Right lobe of liver (tissue), 4 donors: ENCODE results near the gene ATF3.

Experiments
- POLR2A ChIP-seq: fragments of 450-650 bp; IDR thresholded peaks from one replicate; pipeline ENCODE4 v1.6.1; 2017; ENCODE audit warnings: antibody characterized with exemption, mild to moderate bottlenecking
- TF ChIP-seq, protein P1 (sequence below), 4 donors: fragments of 200-600 bp in 3 of 4; fragments of 450-650 bp in 1 of 4; IDR thresholded peaks; one replicate each; pipeline versions ENCODE4 v1.5.1 to v1.8.0; 2016 to 2022; ENCODE audit warnings: antibody characterized with exemption in 4 of 4, mild to moderate bottlenecking in 2 of 4
- donor health status: DM: no; HTN: no; CAD: no.
- donor health status: DM: no; HTN: no; CAD: no.
- donor health status: DM: no; HTN: yes; CAD: no.

- TF ChIP-seq, protein P1, sequence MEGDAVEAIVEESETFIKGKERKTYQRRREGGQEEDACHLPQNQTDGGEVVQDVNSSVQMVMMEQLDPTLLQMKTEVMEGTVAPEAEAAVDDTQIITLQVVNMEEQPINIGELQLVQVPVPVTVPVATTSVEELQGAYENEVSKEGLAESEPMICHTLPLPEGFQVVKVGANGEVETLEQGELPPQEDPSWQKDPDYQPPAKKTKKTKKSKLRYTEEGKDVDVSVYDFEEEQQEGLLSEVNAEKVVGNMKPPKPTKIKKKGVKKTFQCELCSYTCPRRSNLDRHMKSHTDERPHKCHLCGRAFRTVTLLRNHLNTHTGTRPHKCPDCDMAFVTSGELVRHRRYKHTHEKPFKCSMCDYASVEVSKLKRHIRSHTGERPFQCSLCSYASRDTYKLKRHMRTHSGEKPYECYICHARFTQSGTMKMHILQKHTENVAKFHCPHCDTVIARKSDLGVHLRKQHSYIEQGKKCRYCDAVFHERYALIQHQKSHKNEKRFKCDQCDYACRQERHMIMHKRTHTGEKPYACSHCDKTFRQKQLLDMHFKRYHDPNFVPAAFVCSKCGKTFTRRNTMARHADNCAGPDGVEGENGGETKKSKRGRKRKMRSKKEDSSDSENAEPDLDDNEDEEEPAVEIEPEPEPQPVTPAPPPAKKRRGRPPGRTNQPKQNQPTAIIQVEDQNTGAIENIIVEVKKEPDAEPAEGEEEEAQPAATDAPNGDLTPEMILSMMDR (IDR thresholded peaks at IDR 0.05), result no peak
- TF ChIP-seq POLR2A, result peak; percentile 56
These were observed 2.0 kb upstream of the ATF3 start for GRCh38 chr1:212606395-212607205.
